Measurements from ENCODE around the gene TRIM3.

TRIM3 gene

DNA sequence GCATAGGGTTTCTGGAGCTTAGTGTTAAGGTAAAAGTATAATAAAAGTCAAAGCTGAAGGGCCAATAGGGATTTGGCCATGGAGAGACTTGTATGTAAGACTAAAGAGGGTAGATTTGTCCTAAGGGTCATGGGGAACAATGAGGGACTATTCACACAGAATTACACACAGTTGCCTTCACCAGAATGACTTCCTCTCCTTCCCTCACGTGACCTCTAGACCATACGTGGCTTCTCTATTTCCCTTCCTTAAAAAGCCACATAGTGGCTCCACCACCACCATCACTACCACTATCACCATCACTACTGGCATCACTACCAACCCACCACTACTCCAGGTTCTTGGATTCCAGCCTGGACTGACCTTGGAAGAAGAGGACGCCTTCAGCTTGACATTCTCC is 35.7 kb downstream of the TRIM3 start:
- peak; percentile 50 for DNase-seq (ENCODE audit: low spot score)

DNA sequence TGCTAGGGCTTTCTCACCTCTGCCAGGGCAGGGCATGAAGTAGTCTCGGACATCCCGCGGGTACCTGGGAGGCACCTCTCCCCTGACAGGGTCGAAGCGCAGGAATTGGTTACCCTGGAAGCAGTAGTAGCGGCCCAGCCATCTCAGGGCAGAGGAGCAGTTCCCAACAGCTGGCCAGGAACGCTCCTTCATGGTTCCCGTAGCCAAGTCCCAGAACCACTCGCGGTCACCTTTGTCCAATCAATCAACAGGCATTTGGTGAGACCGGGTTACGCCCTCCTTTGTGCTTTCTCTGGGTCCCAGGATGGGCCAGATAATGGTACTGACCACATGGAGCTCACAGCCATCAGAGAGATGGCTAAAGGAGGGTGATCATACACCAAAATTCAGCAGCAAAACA is 36.3 kb downstream of the TRIM3 start:
- no peak for DNase-seq (ENCODE audit: low spot score)

DNA sequence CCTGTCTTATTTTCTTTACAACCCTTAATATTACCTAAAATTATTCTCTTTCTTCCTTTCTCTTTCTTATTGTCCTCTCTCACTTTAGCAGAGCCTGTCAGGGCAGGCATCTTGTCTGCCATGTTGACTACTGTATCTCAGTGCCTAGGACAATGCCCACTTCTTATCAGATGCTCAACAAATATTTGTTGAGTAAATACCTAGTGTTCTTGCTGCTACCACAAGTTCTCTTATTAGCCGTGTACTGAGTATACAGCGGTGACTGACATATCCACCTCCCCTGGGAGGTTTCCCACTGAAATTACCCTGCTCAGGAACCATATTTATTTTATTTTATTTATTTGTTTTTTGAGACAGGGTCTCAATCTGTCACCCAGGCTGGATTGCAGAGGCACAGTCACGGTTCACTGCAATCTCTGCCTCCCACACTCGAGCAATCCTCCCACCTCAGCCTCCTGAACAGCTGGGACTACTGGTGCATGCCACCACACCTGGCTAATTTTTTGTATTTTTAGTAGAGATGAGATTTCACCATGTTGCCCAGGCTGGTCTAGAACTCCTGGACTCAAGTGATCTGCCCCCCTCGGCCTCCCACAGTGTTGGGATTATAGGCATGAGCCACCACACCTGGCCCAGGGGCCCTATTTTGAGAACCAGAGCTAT is 39.6 kb downstream of the TRIM3 start:
- DNase-seq (ENCODE audit: low spot score), result no peak

DNA sequence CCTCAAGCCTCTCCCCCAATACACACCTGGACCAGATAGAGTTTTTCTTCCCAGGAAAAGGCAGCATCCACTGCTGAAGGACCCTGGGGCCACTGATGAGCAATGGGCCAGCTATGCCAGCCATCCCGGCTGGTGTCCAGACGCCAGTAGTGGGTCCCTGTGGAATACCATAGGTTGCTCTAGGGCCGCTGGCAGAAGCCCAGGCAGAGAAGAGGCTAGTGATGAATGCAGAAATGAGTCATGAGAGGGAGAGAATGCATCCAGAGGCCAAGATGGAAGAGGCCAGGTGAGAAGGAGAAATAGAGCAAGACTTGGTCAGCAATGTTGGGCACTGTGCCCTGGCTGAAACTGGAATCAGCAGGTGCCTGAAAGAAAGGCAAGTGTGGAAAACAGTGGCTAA is 41.9 kb downstream of the TRIM3 start:
- no peak for DNase-seq (ENCODE audit: low spot score)

DNA sequence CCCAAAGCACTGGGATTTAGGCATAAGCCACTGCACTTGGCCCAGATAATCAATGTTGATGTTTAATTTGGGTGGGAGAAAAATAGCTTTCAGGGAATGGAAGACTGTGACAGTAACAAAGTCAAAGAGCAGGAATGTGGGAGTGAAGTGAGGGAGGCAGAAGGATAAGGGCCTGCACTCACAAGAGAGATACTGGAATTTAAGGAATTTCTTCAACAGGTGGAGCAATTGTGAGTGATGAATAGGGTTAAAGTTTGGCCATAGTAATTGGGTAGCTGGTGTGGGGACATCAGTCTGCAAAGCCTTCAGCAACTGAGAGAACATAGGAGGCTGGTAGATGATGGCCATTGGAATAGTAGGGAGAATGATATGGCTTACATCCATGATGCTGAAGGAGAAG is 46.2 kb downstream of the TRIM3 start:
- no peak for DNase-seq (ENCODE audit: low spot score)

DNA sequence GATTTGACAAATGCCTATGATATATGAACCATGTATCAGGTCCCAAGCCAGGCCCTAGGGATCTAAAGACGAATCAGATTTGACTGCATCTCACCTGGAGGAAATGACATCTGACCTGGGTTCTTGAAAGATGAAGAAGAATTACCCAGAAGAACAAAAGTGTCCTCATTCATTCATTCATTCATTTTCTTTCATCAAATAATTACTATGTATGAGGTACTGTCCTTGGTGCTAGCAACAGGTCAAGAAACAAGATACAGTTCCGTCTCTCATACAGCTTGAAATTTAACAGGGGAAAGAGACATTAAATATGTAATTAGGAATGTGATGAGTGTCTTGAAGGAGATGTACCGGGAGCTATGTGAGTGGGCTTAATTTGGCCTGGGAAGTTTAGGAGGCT is 53.1 kb downstream of the TRIM3 start:
- DNase-seq (ENCODE audit: low spot score), result no peak

DNA sequence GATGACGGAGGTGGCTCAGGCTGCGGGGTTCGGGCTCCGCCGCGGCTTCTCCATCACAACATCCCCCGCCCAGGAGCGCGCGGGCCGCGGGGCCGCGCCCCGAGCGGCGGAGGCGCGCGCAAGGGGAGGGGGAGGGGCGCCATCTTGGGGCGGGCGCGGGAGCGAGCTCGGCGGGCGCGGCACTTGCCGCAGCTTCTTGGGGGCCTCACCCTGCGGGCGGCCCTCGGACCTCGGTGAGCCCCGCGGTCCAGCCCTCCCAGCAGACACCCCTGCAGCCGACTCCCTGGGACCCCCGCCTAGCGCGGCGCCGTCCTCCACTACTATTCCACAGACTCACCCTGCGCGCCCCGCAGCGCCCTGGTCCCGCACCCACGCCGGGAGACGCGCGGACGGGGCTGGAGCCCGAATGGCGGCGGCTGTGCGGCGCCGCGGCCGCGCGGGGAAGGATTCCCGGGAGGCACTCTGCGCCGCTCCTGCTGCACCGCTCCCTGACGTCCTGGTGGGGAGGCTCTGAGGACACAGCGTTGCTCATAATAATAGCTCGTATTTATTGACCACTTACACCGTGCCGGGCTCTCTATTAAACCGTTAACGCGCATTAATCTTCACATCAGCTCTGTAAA is 54.6 kb downstream of the TRIM3 start, which contains the start of gene APBB1:
APBB1 (minus strand) TSS at position 86 of the 623 bp plus-strand sequence. CDS start 7,747 bp downstream, outside the sequence.
- DNase-seq (ENCODE audit: low spot score), result peak; percentile 65

DNA sequence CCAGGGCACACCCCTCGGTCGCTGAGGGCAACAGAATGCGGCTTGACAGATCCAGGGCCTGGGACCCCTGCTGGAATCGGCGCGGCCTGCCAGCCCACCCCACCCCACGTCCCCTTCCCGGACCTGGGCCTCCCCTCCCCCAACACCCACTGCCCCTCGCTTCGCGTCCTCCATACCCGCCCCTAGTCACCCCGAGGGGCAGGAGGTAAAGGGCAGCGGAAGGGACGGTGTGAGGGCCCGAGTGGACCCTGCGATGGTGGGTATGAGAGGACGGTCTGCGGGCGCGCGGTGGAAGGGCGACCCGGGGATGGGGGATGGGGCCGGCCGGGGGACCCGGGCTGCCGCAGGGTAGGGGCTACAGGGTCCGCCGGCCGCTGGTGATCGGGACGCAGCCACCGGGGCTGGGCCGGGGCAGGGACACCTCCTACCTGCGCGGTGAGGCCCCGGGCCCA is 55.2 kb downstream of the TRIM3 start:
- no peak for DNase-seq (ENCODE audit: low spot score)

DNA sequence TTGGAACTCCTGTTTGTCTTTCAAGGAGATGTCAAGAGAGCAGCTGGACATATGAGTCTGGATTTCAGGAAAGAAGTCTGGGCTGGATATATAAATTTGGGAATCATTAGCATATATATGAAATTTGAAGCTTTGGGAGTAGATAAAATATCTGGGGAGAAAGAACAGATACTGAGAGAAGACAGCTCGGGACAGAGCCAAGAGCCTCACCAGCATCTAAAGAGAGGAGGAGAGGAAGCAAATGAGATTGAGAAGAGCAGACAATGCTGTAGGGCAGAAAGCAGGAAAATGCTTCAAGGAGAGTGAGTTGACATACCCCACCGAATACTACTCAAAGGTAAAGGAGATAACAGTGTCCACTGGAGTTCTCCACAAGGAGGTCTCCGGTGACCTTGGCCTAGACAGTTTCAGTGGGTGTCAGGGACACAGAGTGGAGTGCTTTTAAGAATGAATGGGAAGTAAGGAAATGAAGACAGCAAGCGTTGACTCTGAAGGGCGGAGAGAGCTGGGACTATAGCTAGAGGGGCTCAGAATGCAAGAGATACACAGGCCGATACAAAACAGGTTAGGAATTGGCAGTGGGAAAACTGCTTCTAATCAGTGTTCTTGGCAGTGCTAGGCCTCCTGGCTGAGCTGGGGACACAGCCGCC is 55.7 kb downstream of the TRIM3 start:
- no peak for DNase-seq (ENCODE audit: low spot score)

DNA sequence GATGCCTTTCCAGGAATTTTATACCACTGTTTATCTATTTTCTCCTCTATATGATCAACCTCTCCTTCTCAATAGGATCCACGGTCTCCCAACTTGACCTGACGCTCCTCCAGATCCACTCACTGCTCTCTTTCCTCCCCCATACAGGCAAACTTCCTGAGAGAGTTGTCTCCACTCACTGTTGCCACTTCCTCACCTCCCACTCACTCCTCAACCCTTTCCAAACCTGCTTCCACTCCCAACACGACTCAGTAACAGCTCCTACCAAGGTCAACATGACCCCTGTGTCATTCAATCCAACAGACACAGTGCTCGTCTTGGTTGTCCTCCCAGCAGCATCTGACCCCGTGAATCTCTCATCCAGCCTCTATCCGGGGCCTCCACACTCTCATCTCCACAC is 57.9 kb downstream of the TRIM3 start:
- no peak for DNase-seq (ENCODE audit: low spot score)

DNA sequence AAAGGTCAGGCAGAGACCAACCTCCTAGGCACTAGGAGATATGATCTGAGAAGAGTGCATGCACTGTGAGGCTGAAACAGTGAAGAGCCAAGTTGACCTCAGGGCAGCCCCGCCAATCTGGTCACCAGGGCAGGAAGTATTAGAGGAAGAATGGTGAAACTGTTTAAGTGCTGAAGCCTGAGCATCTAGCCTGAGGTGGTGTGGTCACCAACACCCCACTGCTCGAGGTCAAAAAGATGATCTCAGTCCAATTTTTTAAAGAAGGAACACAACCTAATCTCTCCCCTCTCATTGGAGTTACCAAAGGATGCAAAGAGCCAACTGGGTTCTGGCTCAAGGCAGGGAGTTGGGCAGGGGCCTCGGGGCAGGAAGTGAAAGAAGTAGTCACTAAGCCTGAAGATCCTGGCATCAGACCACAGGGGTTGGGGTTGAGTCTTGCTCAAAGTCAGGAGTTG is 58.8 kb downstream of the TRIM3 start:
- no peak for DNase-seq (ENCODE audit: low spot score)

DNA sequence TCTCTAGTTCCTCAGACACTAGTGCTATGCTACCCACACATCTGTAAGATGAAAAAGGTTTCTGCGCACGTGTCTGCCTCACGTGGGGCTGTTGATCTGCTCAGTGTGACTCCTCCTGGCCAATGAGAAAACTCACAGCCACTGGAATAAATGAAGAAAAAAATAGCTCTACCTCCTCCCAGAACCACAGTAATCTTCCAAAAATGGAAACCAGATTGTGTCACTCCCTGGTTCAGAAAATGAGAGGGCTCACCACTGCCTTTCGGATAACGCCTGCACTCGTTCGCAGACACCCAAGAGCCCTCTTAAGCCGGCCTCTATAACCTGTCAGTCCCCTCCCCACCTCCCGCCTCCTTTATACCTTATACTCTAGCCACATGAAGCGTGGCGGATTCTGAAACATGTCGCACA is 59.9 kb downstream of the TRIM3 start:
- no peak for DNase-seq (ENCODE audit: low spot score)

DNA sequence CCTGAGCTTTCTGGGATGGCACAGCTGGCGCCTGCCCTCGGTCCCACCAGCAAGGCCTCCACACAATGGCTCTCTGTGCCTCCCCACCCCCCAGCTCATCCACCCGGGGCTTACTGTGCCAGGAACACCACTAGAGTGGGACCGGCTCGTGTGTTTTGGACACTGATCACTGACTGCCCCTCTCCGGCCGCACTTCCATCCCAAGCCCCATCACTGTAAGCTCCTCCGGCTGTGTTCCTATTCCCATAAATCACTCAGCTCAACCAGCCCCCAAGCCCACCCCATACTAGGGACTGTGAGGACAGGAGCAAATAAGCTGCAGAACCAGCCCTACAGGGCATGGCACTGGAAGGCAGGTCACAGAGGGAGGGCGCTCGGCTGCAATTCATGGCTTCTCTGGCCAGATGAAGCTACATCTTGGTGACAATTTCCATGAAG is 62.1 kb downstream of the TRIM3 start:
- peak; percentile 94 for DNase-seq (ENCODE audit: low spot score)

DNA sequence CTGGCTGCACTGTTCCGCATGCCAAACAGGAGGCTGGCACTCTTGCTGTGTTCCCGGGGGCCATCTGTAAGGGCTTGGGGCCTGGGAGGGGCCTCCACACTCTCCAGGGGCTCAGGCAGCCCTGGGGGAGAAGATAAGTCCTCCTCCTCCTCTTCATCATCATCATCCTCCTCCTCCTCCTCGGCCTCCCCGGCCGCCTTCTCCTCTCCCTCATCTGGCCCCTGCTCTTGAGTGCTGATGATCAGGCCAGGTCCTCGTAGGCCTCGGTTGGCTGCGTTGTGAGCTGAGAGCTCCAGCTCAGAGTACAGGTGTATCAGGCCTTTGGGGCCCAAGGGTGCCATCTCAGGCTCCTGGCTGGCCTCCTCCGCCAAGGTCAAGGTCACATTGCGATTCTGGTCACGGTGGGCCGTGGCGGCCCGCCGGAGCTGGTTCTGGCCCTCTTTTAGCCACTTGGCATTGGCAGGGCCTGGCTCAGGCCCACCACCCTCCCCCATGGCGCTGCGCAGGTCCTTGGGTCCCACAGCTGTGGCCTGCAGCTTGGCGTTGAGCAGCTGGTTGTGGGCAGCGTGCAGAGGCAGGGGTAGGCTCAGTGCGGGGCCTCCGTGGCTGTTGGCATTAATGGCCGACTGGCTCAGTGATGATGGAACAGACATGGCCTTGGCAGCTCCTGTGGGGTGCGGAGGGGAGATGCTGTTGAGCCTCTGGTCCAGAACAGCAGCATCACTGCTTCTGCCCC is 62.9 kb downstream of the TRIM3 start:
- DNase-seq (ENCODE audit: low spot score), result no peak

DNA sequence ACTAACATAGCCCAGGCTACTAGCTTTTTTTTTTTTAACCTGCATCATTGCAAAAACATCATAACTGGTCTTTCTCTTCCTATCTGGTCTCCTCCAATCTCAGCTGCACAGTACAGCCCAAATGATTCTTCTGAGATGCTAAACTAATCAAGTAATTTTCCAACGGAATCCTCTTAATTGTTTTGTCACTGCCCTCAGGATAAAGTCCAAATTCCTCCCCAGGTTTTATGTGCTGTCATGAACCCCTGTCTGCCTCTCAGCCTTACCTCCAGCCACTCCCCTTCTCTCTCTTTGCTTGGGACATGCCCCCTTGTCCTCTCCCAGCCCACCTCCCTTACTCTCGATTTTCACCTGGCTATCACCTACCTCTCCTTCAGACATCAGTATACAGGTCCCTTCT is 67.4 kb downstream of the TRIM3 start:
- DNase-seq (ENCODE audit: low spot score), result no peak

DNA sequence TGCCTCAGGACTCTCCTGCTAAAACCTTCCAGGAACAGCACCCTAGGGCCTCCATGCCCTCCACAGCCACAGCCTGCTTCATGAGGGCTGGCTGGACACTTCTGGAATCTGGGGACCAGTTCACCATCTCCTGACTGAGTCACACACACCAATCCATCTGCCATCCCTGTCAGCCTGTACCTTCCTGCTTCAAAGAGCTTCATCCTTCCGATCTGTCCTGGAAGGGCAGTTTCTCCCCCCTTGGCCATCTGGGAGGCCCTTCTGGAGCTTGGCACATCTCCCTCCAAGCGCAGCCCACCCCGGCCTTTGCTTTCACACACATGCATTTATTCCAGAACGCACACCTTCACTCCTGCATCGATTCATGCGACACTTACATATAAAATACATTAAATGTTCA is 67.9 kb downstream of the TRIM3 start:
- no peak for DNase-seq (ENCODE audit: low spot score)

DNA sequence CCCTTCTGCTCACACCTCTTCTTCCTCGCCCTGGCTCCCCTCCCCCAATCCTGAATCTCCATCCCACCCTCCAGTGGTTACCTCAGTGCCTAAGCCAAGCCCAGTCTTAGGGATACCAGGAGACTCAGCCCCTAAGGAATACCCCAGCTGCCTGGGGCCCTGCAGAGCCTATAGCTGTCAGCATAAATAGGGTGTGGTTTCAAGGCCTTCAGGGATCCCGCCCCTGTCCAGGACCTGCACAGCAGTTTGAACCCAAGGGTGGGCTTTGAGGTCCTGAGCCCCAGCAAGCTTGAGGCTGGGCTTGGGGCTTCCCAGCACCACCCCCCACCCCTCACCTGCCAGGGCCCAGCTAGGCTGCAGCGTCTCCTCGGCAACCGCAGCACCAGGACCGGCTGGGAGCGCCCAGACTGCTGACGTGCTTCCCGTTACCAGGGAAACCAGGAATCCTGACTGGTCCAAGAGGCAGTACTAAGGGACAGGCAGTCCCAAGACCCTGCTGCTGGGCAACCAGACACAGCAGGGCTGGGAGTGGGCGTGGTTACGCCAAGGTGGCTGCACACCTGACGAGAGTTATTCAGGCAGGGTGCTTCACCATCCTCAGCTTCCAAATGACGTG is 68.6 kb downstream of the TRIM3 start:
- DNase-seq (ENCODE audit: low spot score), result peak; percentile 73

DNA sequence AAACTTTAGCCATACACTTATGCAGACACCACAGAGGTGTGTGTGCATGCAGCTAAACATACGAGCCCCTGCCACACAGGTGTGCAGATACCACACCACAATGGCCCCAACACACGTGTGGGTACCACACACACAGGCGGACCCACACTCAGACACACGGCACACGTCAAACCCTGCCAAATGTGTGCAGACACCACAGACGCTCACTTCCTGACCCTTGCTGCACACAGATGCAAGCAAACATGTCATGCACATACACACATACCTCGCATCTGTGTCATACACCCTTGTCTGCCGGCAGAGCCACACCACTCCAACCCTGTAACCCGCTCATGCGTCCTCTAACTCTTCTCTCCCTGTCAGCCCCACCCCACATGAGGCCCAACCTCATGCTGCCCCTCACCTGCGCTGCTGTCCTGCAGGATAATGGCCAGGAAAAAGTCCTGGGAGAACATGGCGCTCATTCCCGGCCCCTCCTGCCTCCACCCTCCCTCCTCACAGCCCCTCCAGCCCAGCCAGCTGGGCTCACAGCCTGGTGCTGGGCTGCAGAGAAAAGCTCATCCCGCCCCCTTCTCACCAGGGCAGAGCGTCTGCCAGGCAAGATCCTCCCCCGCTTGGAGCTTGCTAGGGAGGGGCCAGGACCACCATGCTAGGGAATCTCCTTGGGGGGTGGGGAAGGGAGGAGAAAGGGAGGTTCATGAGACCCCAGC is 69.2 kb downstream of the TRIM3 start:
- DNase-seq (ENCODE audit: low spot score), result no peak

DNA sequence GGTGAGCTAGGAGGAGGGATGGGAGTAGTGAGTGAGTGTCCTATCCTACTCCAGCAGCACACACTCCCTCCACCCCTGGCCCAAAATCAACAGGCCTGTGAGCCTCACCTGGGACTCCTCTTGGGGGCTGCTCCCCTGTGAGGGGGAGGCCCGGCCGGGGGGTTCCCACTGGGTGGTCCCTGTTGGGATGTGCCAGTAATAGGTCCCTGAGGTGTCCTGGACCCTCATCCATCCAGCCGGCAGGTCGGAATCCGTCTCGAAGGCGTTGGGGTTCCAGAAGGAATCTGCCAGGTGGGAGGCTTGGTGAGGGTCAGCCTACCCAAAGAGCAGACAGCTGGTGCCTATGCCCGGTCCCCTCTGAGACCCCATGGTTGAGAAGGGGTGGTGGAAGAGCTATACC is 70.2 kb downstream of the TRIM3 start:
- DNase-seq (ENCODE audit: low spot score), result no peak

DNA sequence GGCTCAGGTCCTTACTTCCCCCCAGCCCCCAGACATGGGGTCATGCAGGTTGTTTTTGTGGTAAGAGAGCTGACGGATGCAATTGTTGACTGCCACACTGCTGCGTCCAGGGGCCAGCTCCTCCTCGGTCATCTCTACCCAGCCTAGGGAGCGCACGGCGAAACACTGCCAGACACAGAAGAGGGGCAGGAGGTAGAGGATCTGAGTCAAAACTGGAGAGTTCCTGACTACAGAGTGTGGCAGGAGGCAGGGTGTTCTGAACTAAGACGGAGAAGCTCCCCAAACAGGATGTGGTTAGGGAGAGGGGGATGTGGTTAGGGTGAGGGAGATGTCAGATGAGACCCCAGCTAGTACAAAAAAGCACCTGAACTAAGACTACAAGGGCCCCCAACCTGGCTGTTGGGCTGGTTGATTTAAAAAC is 71.2 kb downstream of the TRIM3 start:
- no peak for DNase-seq (ENCODE audit: low spot score)

DNA sequence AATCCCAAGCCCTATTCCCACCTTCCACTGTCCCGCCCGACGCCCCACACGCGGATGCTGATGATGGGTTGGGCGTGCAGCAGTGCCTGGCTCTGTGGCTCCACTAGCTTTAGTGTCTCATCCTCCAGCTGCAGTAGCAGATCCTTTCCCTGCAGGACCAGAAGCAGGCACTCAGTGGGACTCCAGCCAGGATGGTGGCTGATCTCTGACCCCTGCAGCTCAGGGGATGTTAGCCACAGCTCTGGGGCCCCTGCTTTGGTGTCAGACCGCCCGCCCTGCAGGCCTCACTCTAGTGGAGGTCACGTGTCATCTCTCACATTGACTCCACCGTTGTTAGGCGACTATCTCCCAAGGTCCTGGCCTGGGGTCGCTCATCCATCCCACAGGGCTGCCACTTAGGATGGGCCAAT is 71.7 kb downstream of the TRIM3 start:
- DNase-seq (ENCODE audit: low spot score), result no peak

Data from pons (tissue), 1 donor.